HepG2 (cell line): Measurements from ENCODE around the gene HNRNPM. TPM values are rescaled to one million over a fixed set of nuclear protein-coding genes. Genes with fewer than 3 reads are reported as not detected.

Source experiments
- ATAD3A ChIP-seq: sonication (generic); formaldehyde crosslinking; IDR thresholded peaks from 2 replicates; pipeline ENCODE4 v1.4.0; 2020; ENCODE audit warnings: missing genetic modification reagents
- CCDC6 ChIP-seq: sonication (generic); formaldehyde crosslinking; IDR thresholded peaks from 2 replicates; pipeline ENCODE4 v1.8.1; 2022; ENCODE audit warnings: mild to moderate bottlenecking, missing genetic modification reagents, moderate library complexity
- CHCHD3 ChIP-seq: sonication (generic); formaldehyde crosslinking; IDR thresholded peaks from 2 replicates; pipeline ENCODE4 v1.8.0; 2022; ENCODE audit warnings: mild to moderate bottlenecking, missing genetic modification reagents, moderate library complexity
- CREM ChIP-seq, 2 experiments: sonication (generic) in 1 of 2; formaldehyde crosslinking in 1 of 2; IDR thresholded peaks; 2 replicates each; pipeline versions ENCODE4 v1.4.0 to v1.6.1; 2016 to 2020; ENCODE audit warnings: antibody characterized with exemption in 1 of 2, mild to moderate bottlenecking in 1 of 2, missing genetic modification reagents in 1 of 2
- FOXK1 ChIP-seq: sonication (generic); formaldehyde crosslinking; IDR thresholded peaks from 2 replicates; pipeline ENCODE4 v1.4.0; 2020; ENCODE audit warnings: low read depth, missing genetic modification reagents, borderline replicate concordance
- NFIB ChIP-seq: sonication (generic); formaldehyde crosslinking; IDR thresholded peaks from 2 replicates; pipeline ENCODE4 v1.9.0; 2021; ENCODE audit warnings: missing genetic modification reagents, mild to moderate bottlenecking, borderline replicate concordance
- NFKB2 ChIP-seq: sonication (generic); formaldehyde crosslinking; IDR thresholded peaks from 2 replicates; pipeline ENCODE4 v1.4.0; 2020; ENCODE audit warnings: missing genetic modification reagents, borderline replicate concordance
- PCBP2 ChIP-seq: fragments of 200-400 bp; formaldehyde crosslinking; optimal IDR thresholded peaks from 2 replicates; pipeline ENCODE3; 2018; ENCODE audit warnings: low read length, low read depth; ENCODE audit not compliant: poor library complexity, severe bottlenecking
- ZKSCAN1 ChIP-seq: fragments of 150-350 bp; IDR thresholded peaks from 2 replicates; pipeline ENCODE4 v1.6.1; 2014; ENCODE audit warnings: low read length
- ZNF10 ChIP-seq: sonication (generic); formaldehyde crosslinking; IDR thresholded peaks from 2 replicates; pipeline ENCODE4 v1.4.0; 2020; ENCODE audit warnings: mild to moderate bottlenecking, low read depth, missing genetic modification reagents, borderline replicate concordance
- ZNF224 ChIP-seq: sonication (generic); formaldehyde crosslinking; IDR thresholded peaks from 2 replicates; pipeline ENCODE4 v1.5.0; 2020; ENCODE audit warnings: mild to moderate bottlenecking, missing genetic modification reagents
- ZNF3 ChIP-seq: IDR thresholded peaks from 2 replicates; pipeline ENCODE4 v1.7.0; 2017; ENCODE audit warnings: inconsistent platforms
- ZNF703 ChIP-seq: sonication (generic); formaldehyde crosslinking; IDR thresholded peaks from 2 replicates; pipeline ENCODE4 v1.5.1; 2020; ENCODE audit warnings: missing genetic modification reagents, mild to moderate bottlenecking, moderate library complexity, borderline replicate concordance
- ZNF782 ChIP-seq: sonication (generic); formaldehyde crosslinking; IDR thresholded peaks from 2 replicates; pipeline ENCODE4 v1.4.0; 2020; ENCODE audit warnings: missing genetic modification reagents, mild to moderate bottlenecking, borderline replicate concordance
- polyA plus RNA-seq, 8 experiments: library from polyadenylated mRNA; depleted of rRNA in 3 of 8; stranded (reverse) in 7 of 8; unstranded in 1 of 8; fragments of >200 nt; fragmentation: Illumina TruSeq in 4 of 8; extraction: Trizol in 4 of 8; gene quantifications; 2 replicates each; pipeline versions ENCODE4 v1.2.1 to v1.2.3, GENCODE V29; 2011 to 2016; ENCODE audit warnings: low read depth in 4 of 8, missing spikeins in 1 of 8, mixed read lengths in 1 of 8; ENCODE audit not compliant: insufficient read depth in 1 of 8
- total RNA-seq, 5 experiments: library from RNA; depleted of rRNA; stranded (reverse); fragments of >200 nt; fragmentation: Illumina TruSeq; extraction: Trizol; gene quantifications; 2 replicates each; pipeline ENCODE4 v1.2.3, GENCODE V29; 2016; ENCODE audit warnings: low read depth in 1 of 5
- TF ChIP-seq, protein P1 (sequence below): sonication (generic); formaldehyde crosslinking; IDR thresholded peaks from 2 replicates; pipeline ENCODE4 v1.5.1; 2020; ENCODE audit warnings: missing genetic modification reagents, mild to moderate bottlenecking, borderline replicate concordance
- TF ChIP-seq, protein P2 (sequence below): sonication (generic); formaldehyde crosslinking; IDR thresholded peaks from 2 replicates; pipeline ENCODE4 v1.8.1; 2023; ENCODE audit warnings: mild to moderate bottlenecking, missing genetic modification reagents
- TF ChIP-seq, protein P3 (sequence below): sonication (generic); formaldehyde crosslinking; IDR thresholded peaks from 2 replicates; pipeline ENCODE4 v1.8.0; 2022; ENCODE audit warnings: mild to moderate bottlenecking, missing genetic modification reagents
- TF ChIP-seq, protein P4 (sequence below): sonication (generic); formaldehyde crosslinking; IDR thresholded peaks from 2 replicates; pipeline ENCODE4 v1.4.0; 2020; ENCODE audit warnings: mild to moderate bottlenecking, missing genetic modification reagents
- TF ChIP-seq, protein P5 (sequence below): sonication (generic); formaldehyde crosslinking; IDR thresholded peaks from 2 replicates; pipeline ENCODE4 v1.5.0; 2020; ENCODE audit warnings: mild to moderate bottlenecking, low read depth, missing genetic modification reagents, borderline replicate concordance

HNRNPM gene
- total and polyA plus RNA-seq, 2 of the 13 experiments (the other 11 are each of a cell fraction or from before 2014, with no cell fraction given), result 56.7 to 102 TPM

DNA sequence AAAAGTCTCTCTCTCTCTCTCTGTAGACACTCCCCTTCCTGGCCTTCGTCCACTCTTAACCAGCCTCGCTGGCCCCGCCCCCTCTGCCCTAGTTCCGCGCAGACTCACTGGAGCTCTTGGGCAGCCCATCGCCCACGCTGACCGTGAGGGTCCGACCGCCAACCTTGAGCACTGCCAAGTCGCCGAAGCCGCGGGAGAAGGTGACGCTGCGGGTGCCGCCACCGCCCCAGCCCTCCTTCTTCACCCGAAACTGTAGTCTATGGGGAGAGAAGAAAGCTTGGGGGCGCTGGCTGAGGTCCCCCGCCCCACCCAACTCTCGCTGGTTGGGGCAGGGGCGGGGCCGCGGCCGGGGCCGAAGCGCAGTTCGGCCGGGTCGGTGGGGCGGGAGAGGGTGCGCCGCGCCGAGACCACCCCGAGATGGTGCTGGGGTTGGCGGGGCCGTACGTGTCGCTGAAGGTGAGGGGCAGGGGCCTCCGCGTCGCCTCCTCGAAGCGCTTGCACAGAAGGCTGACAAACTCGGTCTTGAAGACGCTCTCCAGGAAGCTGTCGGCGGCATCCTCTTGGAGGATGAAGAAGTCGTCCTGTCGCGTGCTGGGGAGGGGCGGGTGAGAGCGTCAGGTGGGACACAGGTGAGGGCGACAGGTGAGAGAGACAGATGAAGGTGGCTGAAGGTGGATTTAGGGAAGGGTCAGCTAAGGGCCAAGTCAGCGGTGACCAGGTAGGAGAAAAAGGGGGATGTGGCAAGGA, 81.7 kb downstream of the HNRNPM start (continued):
- TF ChIP-seq FOXK1 (CRISPR knock-in tag) (no peak), ZNF224 (CRISPR knock-in tag) (no peak), PCBP2 (no peak), CREM (IDR thresholded peaks at IDR 0.05) (no peak), CREM (CRISPR knock-in tag; IDR thresholded peaks at IDR 0.05) (no peak), NFIB (no peak), ZKSCAN1 (no peak), NFKB2 (CRISPR knock-in tag) (peak; percentile 91; the same call in 1 of the 2 replicates), ZNF703 (CRISPR knock-in tag) (no peak), CHCHD3 (CRISPR knock-in tag) (no peak), ATAD3A (CRISPR knock-in tag) (no peak), CCDC6 (CRISPR knock-in tag) (no peak; the same call in 1 of the 2 replicates), ZNF782 (CRISPR knock-in tag) (no peak), ZNF3 (CRISPR knock-in tag) (no peak), ZNF10 (no peak)
- TF ChIP-seq, protein P1, sequence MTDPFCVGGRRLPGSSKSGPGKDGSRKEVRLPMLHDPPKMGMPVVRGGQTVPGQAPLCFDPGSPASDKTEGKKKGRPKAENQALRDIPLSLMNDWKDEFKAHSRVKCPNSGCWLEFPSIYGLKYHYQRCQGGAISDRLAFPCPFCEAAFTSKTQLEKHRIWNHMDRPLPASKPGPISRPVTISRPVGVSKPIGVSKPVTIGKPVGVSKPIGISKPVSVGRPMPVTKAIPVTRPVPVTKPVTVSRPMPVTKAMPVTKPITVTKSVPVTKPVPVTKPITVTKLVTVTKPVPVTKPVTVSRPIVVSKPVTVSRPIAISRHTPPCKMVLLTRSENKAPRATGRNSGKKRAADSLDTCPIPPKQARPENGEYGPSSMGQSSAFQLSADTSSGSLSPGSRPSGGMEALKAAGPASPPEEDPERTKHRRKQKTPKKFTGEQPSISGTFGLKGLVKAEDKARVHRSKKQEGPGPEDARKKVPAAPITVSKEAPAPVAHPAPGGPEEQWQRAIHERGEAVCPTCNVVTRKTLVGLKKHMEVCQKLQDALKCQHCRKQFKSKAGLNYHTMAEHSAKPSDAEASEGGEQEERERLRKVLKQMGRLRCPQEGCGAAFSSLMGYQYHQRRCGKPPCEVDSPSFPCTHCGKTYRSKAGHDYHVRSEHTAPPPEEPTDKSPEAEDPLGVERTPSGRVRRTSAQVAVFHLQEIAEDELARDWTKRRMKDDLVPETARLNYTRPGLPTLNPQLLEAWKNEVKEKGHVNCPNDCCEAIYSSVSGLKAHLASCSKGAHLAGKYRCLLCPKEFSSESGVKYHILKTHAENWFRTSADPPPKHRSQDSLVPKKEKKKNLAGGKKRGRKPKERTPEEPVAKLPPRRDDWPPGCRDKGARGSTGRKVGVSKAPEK (CRISPR knock-in tag), result no peak
- TF ChIP-seq, protein P2, sequence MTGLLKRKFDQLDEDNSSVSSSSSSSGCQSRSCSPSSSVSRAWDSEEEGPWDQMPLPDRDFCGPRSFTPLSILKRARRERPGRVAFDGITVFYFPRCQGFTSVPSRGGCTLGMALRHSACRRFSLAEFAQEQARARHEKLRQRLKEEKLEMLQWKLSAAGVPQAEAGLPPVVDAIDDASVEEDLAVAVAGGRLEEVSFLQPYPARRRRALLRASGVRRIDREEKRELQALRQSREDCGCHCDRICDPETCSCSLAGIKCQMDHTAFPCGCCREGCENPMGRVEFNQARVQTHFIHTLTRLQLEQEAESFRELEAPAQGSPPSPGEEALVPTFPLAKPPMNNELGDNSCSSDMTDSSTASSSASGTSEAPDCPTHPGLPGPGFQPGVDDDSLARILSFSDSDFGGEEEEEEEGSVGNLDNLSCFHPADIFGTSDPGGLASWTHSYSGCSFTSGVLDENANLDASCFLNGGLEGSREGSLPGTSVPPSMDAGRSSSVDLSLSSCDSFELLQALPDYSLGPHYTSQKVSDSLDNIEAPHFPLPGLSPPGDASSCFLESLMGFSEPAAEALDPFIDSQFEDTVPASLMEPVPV (CRISPR knock-in tag), result no peak
- TF ChIP-seq, protein P3, sequence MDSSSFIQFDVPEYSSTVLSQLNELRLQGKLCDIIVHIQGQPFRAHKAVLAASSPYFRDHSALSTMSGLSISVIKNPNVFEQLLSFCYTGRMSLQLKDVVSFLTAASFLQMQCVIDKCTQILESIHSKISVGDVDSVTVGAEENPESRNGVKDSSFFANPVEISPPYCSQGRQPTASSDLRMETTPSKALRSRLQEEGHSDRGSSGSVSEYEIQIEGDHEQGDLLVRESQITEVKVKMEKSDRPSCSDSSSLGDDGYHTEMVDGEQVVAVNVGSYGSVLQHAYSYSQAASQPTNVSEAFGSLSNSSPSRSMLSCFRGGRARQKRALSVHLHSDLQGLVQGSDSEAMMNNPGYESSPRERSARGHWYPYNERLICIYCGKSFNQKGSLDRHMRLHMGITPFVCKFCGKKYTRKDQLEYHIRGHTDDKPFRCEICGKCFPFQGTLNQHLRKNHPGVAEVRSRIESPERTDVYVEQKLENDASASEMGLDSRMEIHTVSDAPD (CRISPR knock-in tag), result no peak
- TF ChIP-seq, protein P4, sequence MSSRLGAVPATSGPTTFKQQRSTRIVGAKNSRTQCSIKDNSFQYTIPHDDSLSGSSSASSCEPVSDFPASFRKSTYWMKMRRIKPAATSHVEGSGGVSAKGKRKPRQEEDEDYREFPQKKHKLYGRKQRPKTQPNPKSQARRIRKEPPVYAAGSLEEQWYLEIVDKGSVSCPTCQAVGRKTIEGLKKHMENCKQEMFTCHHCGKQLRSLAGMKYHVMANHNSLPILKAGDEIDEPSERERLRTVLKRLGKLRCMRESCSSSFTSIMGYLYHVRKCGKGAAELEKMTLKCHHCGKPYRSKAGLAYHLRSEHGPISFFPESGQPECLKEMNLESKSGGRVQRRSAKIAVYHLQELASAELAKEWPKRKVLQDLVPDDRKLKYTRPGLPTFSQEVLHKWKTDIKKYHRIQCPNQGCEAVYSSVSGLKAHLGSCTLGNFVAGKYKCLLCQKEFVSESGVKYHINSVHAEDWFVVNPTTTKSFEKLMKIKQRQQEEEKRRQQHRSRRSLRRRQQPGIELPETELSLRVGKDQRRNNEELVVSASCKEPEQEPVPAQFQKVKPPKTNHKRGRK, result no peak
- TF ChIP-seq, protein P5, sequence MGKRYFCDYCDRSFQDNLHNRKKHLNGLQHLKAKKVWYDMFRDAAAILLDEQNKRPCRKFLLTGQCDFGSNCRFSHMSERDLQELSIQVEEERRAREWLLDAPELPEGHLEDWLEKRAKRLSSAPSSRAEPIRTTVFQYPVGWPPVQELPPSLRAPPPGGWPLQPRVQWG (CRISPR knock-in tag), result no peak
